Hepatocyte (in vitro differentiated cells): Measurements from ENCODE around the gene ZNF579. TPM values are rescaled to one million over a fixed set of nuclear protein-coding genes. Genes with fewer than 3 reads are reported as not detected.

Experiments used
- DNase-seq: peaks from one replicate; pipeline ENCODE4 v3.0.0-alpha.2; 2016; ENCODE audit warnings: low spot score
- H2AFZ ChIP-seq: fragments of 200-600 bp; sonication (generic); 2 replicates; pipeline ENCODE4 v1.6.0; 2016; ENCODE audit warnings: antibody characterized with exemption, mild to moderate bottlenecking
- H3K27ac ChIP-seq: fragments of 200-600 bp; sonication (generic); 2 replicates; pipeline ENCODE4 v1.5.1; 2016; ENCODE audit warnings: mild to moderate bottlenecking
- H3K27me3 ChIP-seq: fragments of 200-600 bp; sonication (generic); 2 replicates; pipeline ENCODE4 v1.6.1; 2016
- H3K36me3 ChIP-seq: fragments of 200-600 bp; sonication (generic); replicated peaks from 2 replicates; pipeline ENCODE4 v1.5.1; 2016; ENCODE audit warnings: low read depth; ENCODE audit not compliant: insufficient read depth
- H3K4me1 ChIP-seq: fragments of 200-600 bp; sonication (generic); 2 replicates; pipeline ENCODE4 v1.5.1; 2016; ENCODE audit warnings: mild to moderate bottlenecking, moderate library complexity; ENCODE audit not compliant: insufficient read depth
- H3K4me2 ChIP-seq: fragments of 200-600 bp; sonication (generic); 2 replicates; pipeline ENCODE4 v1.6.0; 2016
- H3K4me3 ChIP-seq: fragments of 200-600 bp; sonication (generic); 2 replicates; pipeline ENCODE4 v1.5.1; 2016; ENCODE audit warnings: mild to moderate bottlenecking
- H3K79me2 ChIP-seq: fragments of 200-600 bp; sonication (generic); 2 replicates; pipeline ENCODE4 v1.6.0; 2017; ENCODE audit warnings: mild to moderate bottlenecking
- H3K9me2 ChIP-seq: fragments of 200-600 bp; sonication (generic); replicated peaks from 2 replicates; pipeline ENCODE4 v1.6.0; 2017; ENCODE audit warnings: mild to moderate bottlenecking; ENCODE audit not compliant: insufficient read depth
- H3K9me3 ChIP-seq: fragments of 200-600 bp; sonication (generic); 2 replicates; pipeline ENCODE4 v1.5.1; 2016; ENCODE audit warnings: low read depth, mild to moderate bottlenecking
- H4K20me1 ChIP-seq: fragments of 200-600 bp; sonication (generic); 2 replicates; pipeline ENCODE4 v1.6.0; 2016; ENCODE audit warnings: mild to moderate bottlenecking; ENCODE audit not compliant: insufficient read depth, poor library complexity, severe bottlenecking
- CTCF ChIP-seq: fragments of 200-600 bp; sonication (generic); IDR thresholded peaks from 2 replicates; pipeline ENCODE4 v1.5.1; 2016; ENCODE audit warnings: antibody characterized with exemption, mild to moderate bottlenecking; ENCODE audit not compliant: poor library complexity
- EZH2 ChIP-seq: fragments of 200-600 bp; sonication (generic); IDR thresholded peaks from 2 replicates; pipeline ENCODE4 v1.6.1; 2016; ENCODE audit warnings: antibody characterized with exemption, mild to moderate bottlenecking, borderline replicate concordance
- EZH2phosphoT487 ChIP-seq: fragments of 200-600 bp; sonication (generic); IDR thresholded peaks from one replicate; pipeline ENCODE4 v1.6.1; 2018; ENCODE audit warnings: antibody characterized with exemption, mild to moderate bottlenecking, low read depth, moderate library complexity; ENCODE audit not compliant: unreplicated experiment, severe bottlenecking
- WGBS: methylation state at CpG from one replicate; pipeline ENCODE4 v1.1.6; 2016; ENCODE audit warnings: low lambda C conversion rate; ENCODE audit errors: missing lambda C conversion rate; 5-methylcytosine and 5-hydroxymethylcytosine counted together
- polyA plus RNA-seq: library from polyadenylated mRNA; unstranded; fragments of >200 nt; fragmentation: Nextera tagmentation; extraction: Ambion mirVana; gene quantifications from 2 replicates; pipeline ENCODE4 v1.2.1, GENCODE V29; 2016
- total RNA-seq: library from RNA; depleted of rRNA; stranded (reverse); fragments of >200 nt; gene quantifications from 2 replicates; pipeline ENCODE4 v1.2.3, GENCODE V29; 2014

The ZNF579 gene
- total and polyA plus RNA-seq, 2 experiments from 2014 or later: 5.1 to 14.8 TPM

GRCh38 chr19:55537741-55538111 lies 42.9 kb downstream of the ZNF579 start:
- no peak overlapping the region for H3K27ac ChIP-seq
- DNase-seq: no peak
- WGBS: 65% methylated on average over 4 of the region's 5 CpGs
- no peaks in the 10 kb centered on the region for H3K36me3 ChIP-seq
- no peaks in the 10 kb centered on the region for H3K9me3 ChIP-seq
- H2AFZ ChIP-seq: no peak overlapping the region
- H3K27me3 ChIP-seq: no peaks in the 10 kb centered on the region
- no peak for TF ChIP-seq EZH2phosphoT487
- no peak overlapping the region for H3K4me3 ChIP-seq
- H3K79me2 ChIP-seq: no peaks in the 10 kb centered on the region
- no peaks in the 10 kb centered on the region for H3K9me2 ChIP-seq
- no peaks in the 10 kb centered on the region for H3K4me1 ChIP-seq
- no peak overlapping the region for H3K4me2 ChIP-seq
- H4K20me1 ChIP-seq: no peaks in the 10 kb centered on the region

- H3K4me1 ChIP-seq: no peaks in the 10 kb centered on the region
- H3K36me3 ChIP-seq: no peaks in the 10 kb centered on the region
- H3K4me2 ChIP-seq: no peak within 1 kb of the TSS
- TF ChIP-seq CTCF: peak; percentile 25
- no peak for TF ChIP-seq EZH2
- H3K9me3 ChIP-seq: no peaks in the 10 kb centered on the region
- no peaks in the 10 kb centered on the region for H3K9me2 ChIP-seq
- no peak for DNase-seq
- no peak within 1 kb of the TSS for H2AFZ ChIP-seq
- WGBS: 38% methylated on average over 13 of the region's 14 CpGs
- H3K79me2 ChIP-seq: no peaks in the 10 kb centered on the region
- no peak within 1 kb of the TSS for H3K4me3 ChIP-seq
- H4K20me1 ChIP-seq: no peaks in the 10 kb centered on the region
- H3K27me3 ChIP-seq: no peaks in the 10 kb centered on the region
- no peak within 1 kb of the TSS for H3K27ac ChIP-seq
These were observed 43.5 kb downstream of the ZNF579 start, which contains the start of gene SBK2 for GRCh38 chr19:55536951-55537740. Gene SBK2, minus strand, starts transcription at chr19:55537133. Its CDS starts 839 bp downstream, at chr19:55536294.

GRCh38 chr19:55536366-55536765 lies 44.3 kb downstream of the ZNF579 start:
- no peak overlapping the region for H3K27ac ChIP-seq
- H3K4me3 ChIP-seq: no peak overlapping the region
- H3K9me2 ChIP-seq: no peaks in the 10 kb centered on the region
- H3K79me2 ChIP-seq: no peaks in the 10 kb centered on the region
- H3K4me1 ChIP-seq: no peaks in the 10 kb centered on the region
- H4K20me1 ChIP-seq: no peaks in the 10 kb centered on the region
- H3K9me3 ChIP-seq: no peaks in the 10 kb centered on the region
- no peak for DNase-seq
- H2AFZ ChIP-seq: no peak overlapping the region
- TF ChIP-seq EZH2phosphoT487: no peak
- TF ChIP-seq CTCF: no peak
- no peak for TF ChIP-seq EZH2
- H3K4me2 ChIP-seq: no peak overlapping the region
- H3K36me3 ChIP-seq: no peaks in the 10 kb centered on the region
- H3K27me3 ChIP-seq: no peaks in the 10 kb centered on the region
- WGBS: 80% methylated on average over 2 of the region's 11 CpGs

GRCh38 chr19:55535965-55536350 lies 44.7 kb downstream of the ZNF579 start:
- Histone ChIP-seq H3K4me2 (no peak overlapping the region), H3K9me3 (no peaks in the 10 kb centered on the region), H3K4me3 (no peak overlapping the region), H3K27me3 (no peaks in the 10 kb centered on the region), H3K4me1 (no peaks in the 10 kb centered on the region), H3K27ac (no peak overlapping the region), H3K9me2 (no peaks in the 10 kb centered on the region), H4K20me1 (no peaks in the 10 kb centered on the region), H2AFZ (no peak overlapping the region), H3K36me3 (no peaks in the 10 kb centered on the region), H3K79me2 (no peaks in the 10 kb centered on the region)
- WGBS: 83% methylated on average over 15 of the region's 22 CpGs
- no peak for DNase-seq
- TF ChIP-seq EZH2phosphoT487 (no peak), EZH2 (no peak), CTCF (no peak)
